LNCaP clone FGC (cell line): ENCODE measurements around the gene TGM1.

Experiments used
- DNase-seq: peaks from one replicate; pipeline ENCODE4 v3.0.0-alpha.2; 2011; ENCODE audit warnings: low read depth
- H3K4me3 ChIP-seq: 2 replicates; pipeline ENCODE4 v1.5.1; 2011; ENCODE audit warnings: mild to moderate bottlenecking, low read depth, low read length, control low read depth
- TF ChIP-seq, protein P1 (sequence below): IDR thresholded peaks from 2 replicates; pipeline ENCODE4 v1.5.1; 2012; ENCODE audit warnings: mild to moderate bottlenecking; ENCODE audit not compliant: control insufficient read depth, insufficient read depth; ENCODE audit errors: extremely low read depth

TGM1 gene

GRCh38 chr14:24264298-24264697, 1.3 kb upstream of the TGM1 start:
- TF ChIP-seq, protein P1, sequence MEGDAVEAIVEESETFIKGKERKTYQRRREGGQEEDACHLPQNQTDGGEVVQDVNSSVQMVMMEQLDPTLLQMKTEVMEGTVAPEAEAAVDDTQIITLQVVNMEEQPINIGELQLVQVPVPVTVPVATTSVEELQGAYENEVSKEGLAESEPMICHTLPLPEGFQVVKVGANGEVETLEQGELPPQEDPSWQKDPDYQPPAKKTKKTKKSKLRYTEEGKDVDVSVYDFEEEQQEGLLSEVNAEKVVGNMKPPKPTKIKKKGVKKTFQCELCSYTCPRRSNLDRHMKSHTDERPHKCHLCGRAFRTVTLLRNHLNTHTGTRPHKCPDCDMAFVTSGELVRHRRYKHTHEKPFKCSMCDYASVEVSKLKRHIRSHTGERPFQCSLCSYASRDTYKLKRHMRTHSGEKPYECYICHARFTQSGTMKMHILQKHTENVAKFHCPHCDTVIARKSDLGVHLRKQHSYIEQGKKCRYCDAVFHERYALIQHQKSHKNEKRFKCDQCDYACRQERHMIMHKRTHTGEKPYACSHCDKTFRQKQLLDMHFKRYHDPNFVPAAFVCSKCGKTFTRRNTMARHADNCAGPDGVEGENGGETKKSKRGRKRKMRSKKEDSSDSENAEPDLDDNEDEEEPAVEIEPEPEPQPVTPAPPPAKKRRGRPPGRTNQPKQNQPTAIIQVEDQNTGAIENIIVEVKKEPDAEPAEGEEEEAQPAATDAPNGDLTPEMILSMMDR: no peak
- DNase-seq: no peak
- no peak overlapping the region for H3K4me3 ChIP-seq

DNA sequence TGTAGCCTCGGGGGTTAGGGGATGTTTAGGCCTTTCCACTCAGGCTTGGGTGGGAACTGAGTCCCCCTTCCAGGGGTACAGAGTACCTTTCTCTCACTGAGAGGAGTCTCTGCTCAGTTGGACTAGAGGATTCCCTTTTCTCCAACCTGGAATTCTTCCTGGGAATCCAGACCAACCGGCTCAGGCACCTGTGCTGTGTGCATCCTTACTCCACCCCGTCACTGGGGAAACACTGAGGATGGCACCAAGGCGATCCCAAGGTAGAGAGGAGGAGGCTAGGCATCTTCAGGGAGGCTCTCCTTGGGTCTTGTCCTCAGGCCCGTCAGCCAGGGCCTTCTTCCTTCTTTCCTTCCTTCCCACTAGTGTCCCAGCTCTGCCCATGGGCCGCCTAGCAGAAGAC, 871 bp upstream of the TGM1 start:
- TF ChIP-seq, protein P1: no peak
- no peak for DNase-seq
- no peak overlapping the region for H3K4me3 ChIP-seq

DNA sequence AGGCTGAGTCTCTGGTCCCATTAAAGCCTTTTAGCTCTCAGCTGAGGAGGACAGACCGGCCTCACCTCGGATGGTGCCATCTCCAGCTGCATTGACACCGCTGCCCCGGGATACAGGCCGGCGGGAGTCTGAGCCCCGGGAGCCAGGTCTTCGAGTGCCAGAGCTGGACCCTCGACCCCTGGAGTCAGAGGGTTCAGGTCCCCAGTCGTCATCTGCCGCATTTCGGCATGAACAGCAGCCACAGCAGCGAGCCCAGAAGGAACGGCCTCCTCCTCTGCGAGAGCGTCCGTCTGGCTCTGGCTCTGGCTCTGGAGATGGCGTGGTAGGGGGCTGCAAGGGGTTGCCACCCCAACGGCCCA, 1.0 kb downstream of the TGM1 start:
- TF ChIP-seq, protein P1: no peak
- DNase-seq: no peak
- H3K4me3 ChIP-seq: no peak overlapping the region

GRCh38 chr14:24261256-24261968, 1.6 kb downstream of the TGM1 start:
- no peak overlapping the region for H3K4me3 ChIP-seq
- TF ChIP-seq, protein P1: no peak
- DNase-seq: no peak

DNA sequence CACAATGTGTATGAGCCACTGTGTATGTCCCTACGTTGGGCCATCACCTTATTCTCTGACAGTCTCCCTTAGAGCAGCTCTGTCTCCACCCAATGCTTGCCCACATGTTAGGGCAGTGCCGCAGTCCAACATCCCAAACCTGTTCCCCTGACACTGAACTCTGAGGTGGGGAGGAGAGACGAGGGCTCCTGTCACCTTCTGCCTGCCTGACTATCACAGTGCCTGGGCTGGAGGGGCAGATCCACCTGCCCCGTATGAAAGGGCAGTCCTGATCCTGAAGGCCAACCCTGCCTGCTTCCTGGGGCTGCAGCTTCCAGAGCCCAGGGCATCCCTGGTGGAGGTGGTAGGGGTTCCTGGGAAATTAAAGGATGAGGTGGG, 2.2 kb downstream of the TGM1 start:
- DNase-seq: no peak
- TF ChIP-seq, protein P1: no peak
- H3K4me3 ChIP-seq: no peak overlapping the region

GRCh38 chr14:24260026-24260779, 2.8 kb downstream of the TGM1 start:
- no peak for DNase-seq
- no peak overlapping the region for H3K4me3 ChIP-seq
- TF ChIP-seq, protein P1: no peak
